Spleen (tissue), 11 donors: Measurements from ENCODE around the gene SLC35G6. TPM values are rescaled to one million over a fixed set of nuclear protein-coding genes. Genes with fewer than 3 reads are reported as not detected.

Source experiments
- DNase-seq: peaks from one replicate; pipeline ENCODE4 v3.0.0-alpha.2; 2020
- H3K27ac ChIP-seq, 8 donors: fragments of 200-600 bp; sonication (generic) in 7 of 8; 1 replicate in 4 of 8; 2 replicates in 4 of 8; pipeline versions ENCODE4 v1.5.0 to v1.8.0; 2016 to 2021; ENCODE audit warnings: inconsistent platforms in 4 of 8, mild to moderate bottlenecking in 4 of 8, moderate library complexity in 1 of 8
- H3K27me3 ChIP-seq, 7 donors: fragments of 200-600 bp; sonication (generic) in 6 of 7; replicated peaks in 1 of 7; 1 replicate in 4 of 7; 2 replicates in 3 of 7; pipeline versions ENCODE4 v1.5.0 to v1.8.0; 2016 to 2021; ENCODE audit warnings: inconsistent platforms in 3 of 7, mild to moderate bottlenecking in 1 of 7
- H3K36me3 ChIP-seq, 6 donors: fragments of 200-600 bp; sonication (generic) in 5 of 6; 1 replicate in 4 of 6; 2 replicates in 2 of 6; pipeline versions ENCODE4 v1.5.0 to v1.8.0; 2016 to 2021; ENCODE audit warnings: inconsistent platforms in 2 of 6
- H3K4me1 ChIP-seq, 6 donors: fragments of 200-600 bp; sonication (generic) in 5 of 6; 1 replicate in 3 of 6; 2 replicates in 3 of 6; pipeline versions ENCODE4 v1.5.0 to v1.8.0; 2016 to 2021; ENCODE audit warnings: inconsistent platforms in 3 of 6
- H3K4me3 ChIP-seq, 8 donors: fragments of 200-600 bp; sonication (generic) in 7 of 8; 1 replicate in 4 of 8; 2 replicates in 4 of 8; pipeline versions ENCODE4 v1.5.0 to v1.8.0; 2016 to 2021; ENCODE audit warnings: inconsistent platforms in 4 of 8, mild to moderate bottlenecking in 4 of 8, moderate library complexity in 2 of 8
- H3K9me3 ChIP-seq, 8 donors: fragments of 200-600 bp; sonication (generic) in 7 of 8; 1 replicate in 4 of 8; 2 replicates in 4 of 8; pipeline versions ENCODE4 v1.5.0 to v1.8.0; 2016 to 2021; ENCODE audit warnings: inconsistent platforms in 4 of 8
- POLR2A ChIP-seq, 3 donors: fragments of 450-650 bp; IDR thresholded peaks; one replicate each; pipeline ENCODE4 v1.5.1; 2017; ENCODE audit warnings: antibody characterized with exemption in 3 of 3, mild to moderate bottlenecking in 1 of 3
- POLR2AphosphoS5 ChIP-seq, 3 donors: sonication (generic); formaldehyde crosslinking; IDR thresholded peaks; one replicate each; pipeline ENCODE4 v1.5.1; 2017; ENCODE audit warnings: antibody characterized with exemption in 3 of 3
- WGBS, 5 donors: extraction: QIAGEN DNeasy Blood & Tissue Kit in 3 of 5; methylation state at CpG; one replicate each; pipeline versions ENCODE4 v1.1.5 to v1.1.7; 2013 to 2018; 5-methylcytosine and 5-hydroxymethylcytosine counted together
- intact Hi-C: fragments of 100-400 bp; cut with DNase I; formaldehyde crosslinking; loops from one replicate; pipeline ENCODE4 v1.15.0; 2023; ENCODE audit warnings: low total_unique reads
- polyA plus RNA-seq, 3 donors: library from polyadenylated mRNA; stranded (reverse); fragments of 200-250 nt; gene quantifications; one replicate each; pipeline ENCODE4 v1.2.1, GENCODE V29; 2013
- total RNA-seq, 7 donors: library from RNA; depleted of rRNA in 3 of 7; stranded (reverse); fragments of >200 nt in 3 of 7; fragmentation: NEBNext Ultra II Directional in 4 of 7; extraction: Animal tissue kit (Norgen Biotek cat#: 25700) in 4 of 7; gene quantifications; one replicate each; pipeline versions ENCODE4 v1.1.0 to v1.2.1, GENCODE V29; 2016 to 2021
- TF ChIP-seq, protein P1 (sequence below), 11 experiments: fragments of 200-600 bp in 7 of 11; fragments of 450-650 bp in 4 of 11; sonication (generic) in 4 of 11; IDR thresholded peaks in 8 of 11; conservative IDR thresholded peaks in 3 of 11; 1 replicate in 7 of 11; 2 replicates in 4 of 11; pipeline versions ENCODE4 v1.4.0 to v1.8.0; 2016 to 2021; ENCODE audit warnings: antibody characterized with exemption in 11 of 11, inconsistent platforms in 4 of 11, mild to moderate bottlenecking in 1 of 11
- donor health status: healthy with polysubstance abuse.
- donor health status: DM: no; HTN: no; CAD: no; lungs with moderate emphysema.
- donor health status: DM: no; HTN: no; CAD: no.
- donor health status: Bipolar disorder and iron deficiency.
- donor health status: healthy.
- donor health status: DM: no; HTN: no; CAD: no.
- donor health status: DM: yes; HTN: yes; CAD: no.

Gene SLC35G6
- total and polyA plus RNA-seq, 10 donors: 0.13 TPM; not detected in 9

- Histone ChIP-seq H3K4me1 (peaks cover 43 to 95% (median 73%) of the 10 kb centered on the region in 6 donors), H3K4me3 (peak overlapping the region in 1 of 8 donors; percentile 94), H3K27me3 (no peaks in the 10 kb centered on the region), H3K27ac (peak overlapping the region; percentile 32 to 100 (median 86)), H3K9me3 (no peaks in the 10 kb centered on the region), H3K36me3 (peaks cover 0 to 7% (median 0%) of the 10 kb centered on the region in 6 donors)
- 64 to 75% (median 67%) methylated on average over 15 of the region's 15 CpGs for WGBS, 5 donors
- peak; percentile 74 for DNase-seq
- intact Hi-C loops: no loop called here
- TF ChIP-seq POLR2AphosphoS5 (IDR thresholded peaks at IDR 0.05) (peak in 2 of 3 donors; percentile 63 to 79), POLR2A (IDR thresholded peaks at IDR 0.05) (no peak)
Observed at GRCh38 chr17:7475764-7476422, 5.4 kb upstream of the SLC35G6 start.

- H3K4me1 ChIP-seq: peaks cover 40 to 95% (median 72%) of the 10 kb centered on the region in 6 donors
- intact Hi-C loops: no loop called here
- WGBS, 5 donors: 49 to 55% (median 51%) methylated on average over 3 of the region's 3 CpGs
- H3K4me3 ChIP-seq: peak overlapping the region in 2 of 8 donors; percentile 83 to 94
- no peak for TF ChIP-seq POLR2AphosphoS5 (IDR thresholded peaks at IDR 0.05)
- TF ChIP-seq POLR2A (IDR thresholded peaks at IDR 0.05): no peak
- TF ChIP-seq, protein P1, sequence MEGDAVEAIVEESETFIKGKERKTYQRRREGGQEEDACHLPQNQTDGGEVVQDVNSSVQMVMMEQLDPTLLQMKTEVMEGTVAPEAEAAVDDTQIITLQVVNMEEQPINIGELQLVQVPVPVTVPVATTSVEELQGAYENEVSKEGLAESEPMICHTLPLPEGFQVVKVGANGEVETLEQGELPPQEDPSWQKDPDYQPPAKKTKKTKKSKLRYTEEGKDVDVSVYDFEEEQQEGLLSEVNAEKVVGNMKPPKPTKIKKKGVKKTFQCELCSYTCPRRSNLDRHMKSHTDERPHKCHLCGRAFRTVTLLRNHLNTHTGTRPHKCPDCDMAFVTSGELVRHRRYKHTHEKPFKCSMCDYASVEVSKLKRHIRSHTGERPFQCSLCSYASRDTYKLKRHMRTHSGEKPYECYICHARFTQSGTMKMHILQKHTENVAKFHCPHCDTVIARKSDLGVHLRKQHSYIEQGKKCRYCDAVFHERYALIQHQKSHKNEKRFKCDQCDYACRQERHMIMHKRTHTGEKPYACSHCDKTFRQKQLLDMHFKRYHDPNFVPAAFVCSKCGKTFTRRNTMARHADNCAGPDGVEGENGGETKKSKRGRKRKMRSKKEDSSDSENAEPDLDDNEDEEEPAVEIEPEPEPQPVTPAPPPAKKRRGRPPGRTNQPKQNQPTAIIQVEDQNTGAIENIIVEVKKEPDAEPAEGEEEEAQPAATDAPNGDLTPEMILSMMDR (IDR thresholded peaks at IDR 0.05 in 8 of 11, conservative IDR thresholded peaks at IDR 0.05 in 3 of 11): no peak
- H3K27ac ChIP-seq: peak overlapping the region; percentile 32 to 100 (median 86)
- DNase-seq: no peak
- peaks cover 0 to 7% (median 0%) of the 10 kb centered on the region in 6 donors for H3K36me3 ChIP-seq
- no peaks in the 10 kb centered on the region for H3K9me3 ChIP-seq
- H3K27me3 ChIP-seq: no peaks in the 10 kb centered on the region
Observed at GRCh38 chr17:7476494-7476893, 4.8 kb upstream of the SLC35G6 start.

- intact Hi-C loops: no loop called here
- TF ChIP-seq POLR2AphosphoS5 (IDR thresholded peaks at IDR 0.05) (no peak), POLR2A (IDR thresholded peaks at IDR 0.05) (no peak)
- TF ChIP-seq, protein P1 (IDR thresholded peaks at IDR 0.05 in 8 of 11, conservative IDR thresholded peaks at IDR 0.05 in 3 of 11): no peak
- Histone ChIP-seq H3K36me3 (peaks cover 0 to 7% (median 0%) of the 10 kb centered on the region in 6 donors), H3K9me3 (no peaks in the 10 kb centered on the region), H3K4me3 (peak overlapping the region in 4 of 8 donors; percentile 72 to 94 (median 84)), H3K27me3 (no peaks in the 10 kb centered on the region), H3K4me1 (peaks cover 35 to 95% (median 69%) of the 10 kb centered on the region in 6 donors), H3K27ac (peak overlapping the region in 7 of 8 donors; percentile 98 to 100 (median 99))
- DNase-seq: no peak
- 76 to 97% (median 88%) methylated on average over 3 to 5 of the region's 5 CpGs for WGBS, 5 donors
Observed at GRCh38 chr17:7476951-7477350, 4.3 kb upstream of the SLC35G6 start.

DNA sequence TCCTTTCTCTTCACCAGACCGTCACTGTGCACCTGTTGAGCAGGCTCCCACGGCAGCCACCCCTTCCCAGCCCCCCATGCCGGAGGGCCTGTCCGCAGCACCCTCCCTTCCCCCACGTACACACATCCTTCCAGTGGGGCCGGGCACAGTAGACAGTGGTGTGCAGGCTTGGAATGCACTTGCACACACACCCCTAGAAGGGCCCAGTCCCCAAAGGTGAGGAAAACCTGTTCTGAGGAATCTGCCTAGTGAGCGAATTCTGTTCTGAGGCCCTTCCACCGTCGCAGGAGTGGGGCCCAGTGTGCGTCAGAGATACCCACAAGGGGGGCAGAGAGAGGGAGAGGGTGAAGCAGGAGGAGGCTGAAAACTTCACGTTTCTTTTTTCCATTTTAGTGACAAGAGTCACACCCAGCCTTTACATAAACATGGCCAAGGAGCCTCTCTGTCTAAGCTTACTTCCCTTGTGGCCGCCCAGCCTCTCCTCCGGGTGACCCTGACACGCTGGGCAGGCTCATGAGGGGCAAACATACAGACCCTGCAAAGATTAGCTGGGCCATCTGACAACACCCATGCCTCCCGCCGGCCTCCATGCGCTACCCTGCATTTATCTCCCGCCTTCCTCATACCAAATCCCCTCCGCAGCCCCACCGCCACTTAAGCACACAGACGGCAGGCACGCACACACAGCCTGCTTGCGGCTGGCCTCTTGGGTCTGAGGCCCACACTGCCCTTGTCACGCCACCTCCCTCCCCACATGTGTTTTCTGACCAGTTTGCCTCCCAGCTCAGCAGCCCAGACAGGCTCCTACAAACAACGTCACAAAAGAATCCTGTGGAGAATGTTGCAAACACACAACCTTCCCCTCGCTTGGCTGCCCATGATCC lies 3.6 kb upstream of the SLC35G6 start:
- DNase-seq: peak; percentile 81
- Histone ChIP-seq H3K36me3 (peaks cover 0 to 7% (median 0%) of the 10 kb centered on the region in 6 donors), H3K4me1 (peaks cover 32 to 95% (median 66%) of the 10 kb centered on the region in 6 donors), H3K27me3 (no peaks in the 10 kb centered on the region), H3K4me3 (peak overlapping the region in 7 of 8 donors; percentile 66 to 94 (median 83)), H3K27ac (peak overlapping the region; percentile 98 to 100 (median 99)), H3K9me3 (no peaks in the 10 kb centered on the region)
- 32 to 40% (median 33%) methylated on average over 23 to 26 of the region's 26 CpGs for WGBS, 5 donors
- TF ChIP-seq POLR2AphosphoS5 (IDR thresholded peaks at IDR 0.05): peak; percentile 48 to 74 (median 71)
- TF ChIP-seq, protein P1 (IDR thresholded peaks at IDR 0.05 in 8 of 11, conservative IDR thresholded peaks at IDR 0.05 in 3 of 11): no peak
- intact Hi-C loops: no loop called here
